ENCODE measurements around the gene SRSF1.

Gene SRSF1

DNA sequence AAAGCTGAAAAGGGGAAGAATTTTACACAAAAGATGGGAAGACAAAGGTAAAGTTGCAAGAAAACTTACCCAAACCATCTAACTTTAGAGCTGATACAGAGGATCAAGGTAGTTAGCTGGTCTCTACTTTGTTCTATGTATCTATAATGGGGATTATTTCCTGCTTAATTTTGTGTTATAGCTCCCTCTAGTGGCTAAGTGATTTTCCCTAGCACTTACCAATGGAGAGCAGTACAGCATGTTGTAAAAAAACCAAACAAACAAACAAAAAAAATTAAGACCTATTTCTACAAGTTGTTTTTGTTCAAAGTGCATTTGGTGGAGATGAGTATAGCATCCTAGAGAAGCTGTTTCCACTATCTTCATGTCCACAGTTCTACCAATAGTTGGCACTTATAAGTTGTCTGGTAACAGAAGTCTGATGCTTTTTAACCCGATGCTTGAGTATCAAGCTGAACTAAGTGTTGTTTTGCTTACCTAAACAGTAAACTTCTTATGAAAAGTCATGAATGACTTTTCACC lies 7.5 kb downstream of the SRSF1 start:
- peak; percentile 58; the same call in 1 of the 2 replicates for TF ChIP-seq POLR2AphosphoS5 (IDR thresholded peaks at IDR 0.05; ENCODE audit: low read depth, low read length)
- TF ChIP-seq, protein P1, sequence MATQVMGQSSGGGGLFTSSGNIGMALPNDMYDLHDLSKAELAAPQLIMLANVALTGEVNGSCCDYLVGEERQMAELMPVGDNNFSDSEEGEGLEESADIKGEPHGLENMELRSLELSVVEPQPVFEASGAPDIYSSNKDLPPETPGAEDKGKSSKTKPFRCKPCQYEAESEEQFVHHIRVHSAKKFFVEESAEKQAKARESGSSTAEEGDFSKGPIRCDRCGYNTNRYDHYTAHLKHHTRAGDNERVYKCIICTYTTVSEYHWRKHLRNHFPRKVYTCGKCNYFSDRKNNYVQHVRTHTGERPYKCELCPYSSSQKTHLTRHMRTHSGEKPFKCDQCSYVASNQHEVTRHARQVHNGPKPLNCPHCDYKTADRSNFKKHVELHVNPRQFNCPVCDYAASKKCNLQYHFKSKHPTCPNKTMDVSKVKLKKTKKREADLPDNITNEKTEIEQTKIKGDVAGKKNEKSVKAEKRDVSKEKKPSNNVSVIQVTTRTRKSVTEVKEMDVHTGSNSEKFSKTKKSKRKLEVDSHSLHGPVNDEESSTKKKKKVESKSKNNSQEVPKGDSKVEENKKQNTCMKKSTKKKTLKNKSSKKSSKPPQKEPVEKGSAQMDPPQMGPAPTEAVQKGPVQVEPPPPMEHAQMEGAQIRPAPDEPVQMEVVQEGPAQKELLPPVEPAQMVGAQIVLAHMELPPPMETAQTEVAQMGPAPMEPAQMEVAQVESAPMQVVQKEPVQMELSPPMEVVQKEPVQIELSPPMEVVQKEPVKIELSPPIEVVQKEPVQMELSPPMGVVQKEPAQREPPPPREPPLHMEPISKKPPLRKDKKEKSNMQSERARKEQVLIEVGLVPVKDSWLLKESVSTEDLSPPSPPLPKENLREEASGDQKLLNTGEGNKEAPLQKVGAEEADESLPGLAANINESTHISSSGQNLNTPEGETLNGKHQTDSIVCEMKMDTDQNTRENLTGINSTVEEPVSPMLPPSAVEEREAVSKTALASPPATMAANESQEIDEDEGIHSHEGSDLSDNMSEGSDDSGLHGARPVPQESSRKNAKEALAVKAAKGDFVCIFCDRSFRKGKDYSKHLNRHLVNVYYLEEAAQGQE (IDR thresholded peaks at IDR 0.05; ENCODE audit: insufficient read depth in 1 of 2, low read depth in 2 of 2, low read length in 2 of 2), result no peak

DNA sequence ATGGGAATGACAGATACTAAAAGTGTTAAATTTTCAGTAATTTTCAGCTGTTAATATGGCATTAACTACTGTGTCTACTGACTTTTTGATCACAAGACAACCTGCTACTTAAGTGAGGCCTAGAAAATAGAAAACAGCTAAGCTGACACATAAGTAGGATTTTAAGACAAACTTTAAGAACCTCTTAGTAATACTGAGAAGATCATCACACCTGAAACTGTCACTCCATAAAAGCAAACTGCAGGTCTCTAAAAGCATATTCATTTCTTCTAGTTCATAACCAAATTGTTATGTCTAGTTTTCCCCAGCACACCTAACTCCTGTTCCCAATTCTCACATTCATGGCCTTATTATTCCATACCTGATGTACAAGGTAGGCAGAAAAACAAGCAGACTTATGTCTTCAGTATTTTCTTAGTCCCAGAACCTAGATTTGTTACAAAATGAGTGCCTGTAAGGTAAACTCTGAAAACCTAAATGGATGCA lies 8.0 kb downstream of the SRSF1 start:
- no peak for TF ChIP-seq POLR2AphosphoS5 (IDR thresholded peaks at IDR 0.05; ENCODE audit: low read depth, low read length)

DNA sequence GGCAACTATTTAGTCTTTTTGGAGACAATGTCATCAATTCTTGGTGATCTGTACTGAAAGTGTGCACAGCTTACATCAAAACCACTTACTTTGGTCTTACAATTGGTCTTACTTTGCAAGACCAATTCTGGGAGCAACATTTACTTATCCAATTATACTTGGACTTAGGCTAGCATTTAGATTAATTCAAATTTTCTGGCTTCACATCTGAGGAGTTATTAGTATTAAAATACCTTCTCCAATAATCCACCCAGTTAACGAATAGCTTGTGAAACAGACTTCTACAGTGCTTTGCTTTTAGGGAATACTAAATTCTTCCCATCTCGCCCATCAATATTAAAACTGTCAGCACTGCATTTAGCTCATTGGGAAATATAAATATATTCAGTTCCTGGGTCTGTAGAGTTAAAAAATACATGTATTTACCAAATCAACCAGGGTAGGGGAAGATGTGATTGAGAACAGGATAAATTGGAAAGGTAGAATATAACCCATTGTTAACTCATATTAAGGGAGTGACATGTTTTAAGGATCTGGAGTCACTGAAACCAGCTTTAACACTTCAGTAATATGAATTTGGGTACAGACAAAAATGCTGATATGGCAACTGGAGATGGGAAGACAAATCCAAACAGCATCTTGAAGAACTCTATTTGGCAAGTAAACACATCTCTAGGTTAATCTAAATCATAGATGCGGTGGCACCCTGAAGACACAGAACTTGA lies 9.8 kb downstream of the SRSF1 start:
- TF ChIP-seq, protein P1 (IDR thresholded peaks at IDR 0.05; ENCODE audit: insufficient read depth in 1 of 2, low read depth in 2 of 2, low read length in 2 of 2), result no peak
- TF ChIP-seq SIN3A (IDR thresholded peaks at IDR 0.05; ENCODE audit: borderline replicate concordance, insufficient read depth, low read length), result no peak
- TF ChIP-seq POLR2AphosphoS5 (IDR thresholded peaks at IDR 0.05; ENCODE audit: low read depth, low read length), result peak; percentile 56
- TF ChIP-seq TAF1 (IDR thresholded peaks at IDR 0.05; ENCODE audit: borderline replicate concordance, insufficient read depth, low read length), result no peak

DNA sequence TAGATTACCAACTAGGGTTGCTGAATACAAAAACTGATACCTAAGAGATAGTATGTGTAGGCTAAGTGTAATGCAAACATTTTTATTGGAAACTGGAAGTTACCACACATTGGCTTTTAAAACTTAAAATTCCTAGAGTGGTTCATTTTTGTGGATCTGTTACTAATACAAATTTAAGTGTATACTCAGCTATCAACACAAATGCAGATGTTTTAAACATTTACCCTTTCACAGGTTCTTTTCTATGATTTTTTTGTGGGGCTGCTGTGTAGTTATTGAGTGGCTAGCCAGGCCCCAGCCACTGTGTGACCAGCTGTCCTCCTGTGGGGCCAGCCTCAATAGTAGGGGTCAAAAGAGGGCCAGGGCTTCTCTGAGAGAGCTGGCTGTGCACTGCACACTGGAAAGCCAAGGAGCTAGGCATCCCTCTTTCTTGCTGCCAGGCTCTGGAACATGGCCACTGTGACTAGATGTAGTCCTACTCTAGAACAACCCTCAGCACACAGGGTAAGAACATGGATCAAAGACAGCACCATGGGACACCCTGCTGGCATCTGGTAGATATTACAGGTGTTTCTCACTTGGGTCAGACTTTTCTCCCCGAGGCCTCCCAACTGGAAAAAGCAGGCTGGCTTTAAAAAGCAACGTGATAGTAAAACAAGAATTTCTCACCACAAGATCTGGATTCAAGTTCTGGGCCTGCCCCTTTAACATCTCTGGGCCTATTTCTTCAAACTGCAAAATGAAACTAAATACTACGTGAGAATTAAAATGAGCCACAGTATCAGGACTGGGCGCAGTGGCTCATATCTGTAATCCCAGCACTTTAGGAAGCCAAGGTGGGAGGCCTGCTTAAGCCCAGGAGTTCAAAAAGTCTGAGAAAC lies 11.7 kb downstream of the SRSF1 start:
- no peak for TF ChIP-seq FOXP2 (optimal IDR thresholded peaks at IDR 0.05; ENCODE audit: borderline replicate concordance, extremely low read depth, extremely low read length, insufficient read depth)
- peak; percentile 68; the same call in 1 of the 2 replicates for TF ChIP-seq POLR2AphosphoS5 (IDR thresholded peaks at IDR 0.05; ENCODE audit: low read depth, low read length)

DNA sequence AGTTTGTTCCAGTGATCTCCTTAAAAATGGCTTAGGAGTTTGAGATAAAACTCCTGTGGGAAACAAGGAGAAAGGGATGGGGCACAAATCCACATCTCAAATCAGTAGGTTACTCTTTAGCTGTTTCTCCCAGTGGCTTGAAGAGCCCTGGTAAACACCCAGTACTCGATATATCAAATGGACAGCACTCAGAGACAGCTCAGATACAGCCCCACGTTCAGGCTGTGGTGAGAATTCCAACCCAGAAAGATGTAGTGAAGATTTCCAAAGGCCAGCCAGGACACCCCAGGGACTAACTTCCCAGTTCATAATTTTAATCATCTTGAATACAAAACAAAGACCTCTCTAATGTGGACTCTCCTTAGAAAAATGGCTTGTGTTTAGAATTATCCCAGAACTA lies 12.6 kb downstream of the SRSF1 start:
- TF ChIP-seq POLR2AphosphoS5 (IDR thresholded peaks at IDR 0.05; ENCODE audit: low read depth, low read length), result no peak; the same call in 1 of the 2 replicates
- TF ChIP-seq FOXP2 (optimal IDR thresholded peaks at IDR 0.05; ENCODE audit: borderline replicate concordance, extremely low read depth, extremely low read length, insufficient read depth), result no peak
- no peak for TF ChIP-seq TAF1 (IDR thresholded peaks at IDR 0.05; ENCODE audit: borderline replicate concordance, insufficient read depth, low read length)
- TF ChIP-seq, protein P1 (IDR thresholded peaks at IDR 0.05; ENCODE audit: insufficient read depth in 1 of 2, low read depth in 2 of 2, low read length in 2 of 2), result no peak
- TF ChIP-seq SIN3A (IDR thresholded peaks at IDR 0.05; ENCODE audit: borderline replicate concordance, insufficient read depth, low read length), result no peak

All from PFSK-1 (cell line).